ENCODE data around the gene ART1. TPM values are rescaled to one million over a fixed set of nuclear protein-coding genes. Genes with fewer than 3 reads are reported as not detected.
"Not testable (repeated sequence)": the region's sequence is repeated elsewhere in the genome, so short reads cannot be mapped to it uniquely, and the experiment has no call there.

Gene ART1
- total RNA-seq, 1 experiment from 2014 or later = not detected

GRCh38 chr11:3642071-3642951 lies 2.6 kb upstream of the ART1 start (continued):
- TF ChIP-seq, protein P1, sequence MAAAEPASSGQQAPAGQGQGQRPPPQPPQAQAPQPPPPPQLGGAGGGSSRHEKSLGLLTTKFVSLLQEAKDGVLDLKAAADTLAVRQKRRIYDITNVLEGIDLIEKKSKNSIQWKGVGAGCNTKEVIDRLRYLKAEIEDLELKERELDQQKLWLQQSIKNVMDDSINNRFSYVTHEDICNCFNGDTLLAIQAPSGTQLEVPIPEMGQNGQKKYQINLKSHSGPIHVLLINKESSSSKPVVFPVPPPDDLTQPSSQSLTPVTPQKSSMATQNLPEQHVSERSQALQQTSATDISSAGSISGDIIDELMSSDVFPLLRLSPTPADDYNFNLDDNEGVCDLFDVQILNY (CRISPR knock-in tag; IDR thresholded peaks at IDR 0.05) = peak; percentile 66; the same call in 1 of the 2 replicates
- peak; percentile 27; the same call in 1 of the 2 replicates for TF ChIP-seq ZNF121 (CRISPR knock-in tag; IDR thresholded peaks at IDR 0.05)

DNA sequence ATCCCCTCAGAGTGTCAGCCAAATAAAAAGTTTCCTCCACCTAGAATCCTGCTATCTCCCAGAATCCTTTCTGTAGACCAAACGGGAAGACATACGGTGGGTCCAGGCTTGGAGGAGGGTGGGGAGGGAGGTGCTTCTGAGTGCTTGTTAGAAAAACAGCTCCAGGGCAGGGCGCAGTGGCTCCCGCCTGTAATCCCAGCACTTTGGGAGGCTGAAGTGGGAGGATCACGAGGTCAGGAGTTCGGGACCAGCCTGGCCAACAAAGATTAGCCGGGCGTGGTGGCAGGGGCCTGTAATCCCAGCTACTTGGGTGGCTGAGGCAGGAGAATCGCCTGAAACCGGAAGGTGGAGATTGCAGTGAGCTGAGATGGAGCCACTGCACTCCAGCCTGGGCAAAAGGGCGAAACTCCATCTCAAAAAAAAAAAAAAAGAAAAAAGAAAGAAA lies 1.8 kb upstream of the ART1 start:
- H3K9me3 Mint-ChIP-seq = peaks cover 20% of the 10 kb centered on the region
- H3K36me3 Mint-ChIP-seq = peaks cover 17% of the 10 kb centered on the region
- peaks cover 30% of the 10 kb centered on the region for H3K27me3 Mint-ChIP-seq (ENCODE audit: low read depth)
- ATAC-seq; POLR2A ChIA-PET; H3K27ac Mint-ChIP-seq; DNase-seq (ENCODE audit: low spot score): not testable (repeated sequence)
- CTCF ChIA-PET = interaction anchor here (0.5 to 1.1 kb wide), 9 partner anchors 28 to 235 kb away, joined by 3 to 4 read pairs (median 3); partner anchors contain the start of genes CHRNA10 and PGAP2
- peak; percentile 78 for TF ChIP-seq ZNF317 (CRISPR knock-in tag; IDR thresholded peaks at IDR 0.05; ENCODE audit: borderline replicate concordance, low read depth)
- H3K4me3 Mint-ChIP-seq = peak overlapping the region; percentile 84
- peaks cover 10% of the 10 kb centered on the region for H3K4me1 Mint-ChIP-seq

- no peak for TF ChIP-seq ZSCAN18 (CRISPR knock-in tag; IDR thresholded peaks at IDR 0.05)
- no peak for TF ChIP-seq AR (CRISPR knock-in tag; IDR thresholded peaks at IDR 0.05)
- TF ChIP-seq, protein P2, sequence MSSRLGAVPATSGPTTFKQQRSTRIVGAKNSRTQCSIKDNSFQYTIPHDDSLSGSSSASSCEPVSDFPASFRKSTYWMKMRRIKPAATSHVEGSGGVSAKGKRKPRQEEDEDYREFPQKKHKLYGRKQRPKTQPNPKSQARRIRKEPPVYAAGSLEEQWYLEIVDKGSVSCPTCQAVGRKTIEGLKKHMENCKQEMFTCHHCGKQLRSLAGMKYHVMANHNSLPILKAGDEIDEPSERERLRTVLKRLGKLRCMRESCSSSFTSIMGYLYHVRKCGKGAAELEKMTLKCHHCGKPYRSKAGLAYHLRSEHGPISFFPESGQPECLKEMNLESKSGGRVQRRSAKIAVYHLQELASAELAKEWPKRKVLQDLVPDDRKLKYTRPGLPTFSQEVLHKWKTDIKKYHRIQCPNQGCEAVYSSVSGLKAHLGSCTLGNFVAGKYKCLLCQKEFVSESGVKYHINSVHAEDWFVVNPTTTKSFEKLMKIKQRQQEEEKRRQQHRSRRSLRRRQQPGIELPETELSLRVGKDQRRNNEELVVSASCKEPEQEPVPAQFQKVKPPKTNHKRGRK (CRISPR knock-in tag; IDR thresholded peaks at IDR 0.05; ENCODE audit: borderline replicate concordance) = no peak
- TF ChIP-seq, protein P1 (CRISPR knock-in tag; IDR thresholded peaks at IDR 0.05) = no peak
- TF ChIP-seq CREB1 (CRISPR knock-in tag; IDR thresholded peaks at IDR 0.05) = no peak
- no peak for TF ChIP-seq TEAD4 (CRISPR knock-in tag; IDR thresholded peaks at IDR 0.05)
- no peak for TF ChIP-seq MYBL2 (CRISPR knock-in tag; IDR thresholded peaks at IDR 0.05)
- TF ChIP-seq FOXJ3 (CRISPR knock-in tag; IDR thresholded peaks at IDR 0.05; ENCODE audit: borderline replicate concordance) = no peak
- TF ChIP-seq RORB (CRISPR knock-in tag; IDR thresholded peaks at IDR 0.05) = no peak
- Mint-ChIP-seq H3K27me3 (ENCODE audit: low read depth) (peaks cover 48% of the 10 kb centered on the region), H3K4me3 (no peak overlapping the region), H3K4me1 (peaks cover 13% of the 10 kb centered on the region), H3K27ac (no peak overlapping the region), H3K36me3 (peaks cover 23% of the 10 kb centered on the region), H3K9me3 (peaks cover 40% of the 10 kb centered on the region)
- ATAC-seq (no peak), DNase-seq (ENCODE audit: low spot score) (no peak)
- ChIA-PET CTCF (no interaction called here), POLR2A (no interaction called here)
These were observed 624 bp downstream of the ART1 start for GRCh38 chr11:3645552-3645951.

GRCh38 chr11:3648843-3649242 lies 3.9 kb downstream of the ART1 start:
- H3K9me3 Mint-ChIP-seq = peaks cover 40% of the 10 kb centered on the region
- CTCF ChIA-PET, H3K27ac Mint-ChIP-seq: not testable (repeated sequence)

DNA sequence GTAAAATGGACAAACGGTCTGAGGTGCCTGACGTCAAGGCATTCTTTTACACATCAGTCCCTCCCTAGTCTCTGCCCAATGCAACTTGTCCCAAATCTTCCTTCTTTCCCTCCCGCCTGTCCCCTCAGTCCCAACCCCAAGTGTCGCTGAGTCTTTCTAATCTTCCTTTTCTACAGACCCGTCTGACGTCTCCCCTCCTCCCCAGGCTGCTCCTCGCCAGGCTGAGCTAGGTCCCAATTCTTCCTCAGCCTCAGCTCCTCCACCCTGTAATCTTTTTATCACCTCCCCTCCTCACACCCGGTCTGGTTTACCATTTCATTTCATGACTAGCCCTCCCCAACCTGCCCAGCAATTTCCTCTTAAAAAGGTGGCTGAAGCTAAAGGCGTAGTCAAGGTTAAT lies 4.4 kb downstream of the ART1 start:
- peaks cover 21% of the 10 kb centered on the region for H3K36me3 Mint-ChIP-seq
- POLR2A ChIA-PET, ATAC-seq: not testable (repeated sequence)

More at GRCh38 chr11:3648843-3649242, 3.9 kb downstream of the ART1 start:
- peaks cover 42% of the 10 kb centered on the region for H3K27me3 Mint-ChIP-seq (ENCODE audit: low read depth)
- H3K36me3 Mint-ChIP-seq = peaks cover 23% of the 10 kb centered on the region
- H3K4me3 Mint-ChIP-seq; ATAC-seq; H3K4me1 Mint-ChIP-seq; POLR2A ChIA-PET; DNase-seq (ENCODE audit: low spot score): not testable (repeated sequence)

DNA sequence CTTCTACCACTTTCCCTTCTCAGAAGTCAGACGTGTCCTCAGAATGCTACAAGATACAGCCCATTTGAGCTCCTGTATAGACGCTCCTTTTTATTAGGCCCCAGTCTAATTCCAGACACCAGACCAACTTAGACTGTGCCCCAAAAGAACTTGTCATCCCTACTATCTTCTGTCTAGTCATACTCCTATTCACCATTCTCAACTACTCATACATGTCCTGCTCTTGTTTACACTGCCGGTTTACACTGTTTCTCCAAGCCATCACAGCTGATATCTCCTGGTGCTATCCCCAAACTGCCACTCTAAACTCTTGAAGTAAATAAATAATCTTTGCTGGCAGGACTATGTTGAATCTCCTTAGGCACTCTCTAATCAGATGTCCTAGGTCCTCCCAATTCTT lies 7.6 kb downstream of the ART1 start:
- CTCF ChIA-PET; POLR2A ChIA-PET; DNase-seq (ENCODE audit: low spot score); ATAC-seq; H3K4me3 Mint-ChIP-seq; H3K27ac Mint-ChIP-seq; H3K4me1 Mint-ChIP-seq: not testable (repeated sequence)
- Mint-ChIP-seq H3K9me3 (peaks cover 29% of the 10 kb centered on the region), H3K27me3 (ENCODE audit: low read depth) (peaks cover 28% of the 10 kb centered on the region), H3K36me3 (peaks cover 17% of the 10 kb centered on the region)

More for the DNA sequence above, 4.4 kb downstream of the ART1 start:
- H3K27me3 Mint-ChIP-seq (ENCODE audit: low read depth) = peaks cover 37% of the 10 kb centered on the region
- DNase-seq (ENCODE audit: low spot score); H3K4me1 Mint-ChIP-seq; H3K27ac Mint-ChIP-seq; CTCF ChIA-PET: not testable (repeated sequence)
- H3K4me3 Mint-ChIP-seq = 0 out of 2 replicates have a peak overlapping the region, but pooled peaks have one; percentile 27
- peaks cover 37% of the 10 kb centered on the region for H3K9me3 Mint-ChIP-seq
